ENCODE results near the gene CORO1C. TPM values are rescaled to one million over a fixed set of nuclear protein-coding genes. Genes with fewer than 3 reads are reported as not detected.
A peak's percentile ranks its signal among the peaks of the same experiment; 100 is the strongest.

Gene CORO1C
- total and polyA plus RNA-seq, 9 of the 15 experiments (the other 6 are each of a cell fraction or from before 2014, with no cell fraction given): 55.2 to 280 (median 150) TPM

- TF ChIP-seq PRMT5 (CRISPR knock-in tag; IDR thresholded peaks at IDR 0.05): no peak
- peak; percentile 74; the same call in 1 of the 2 replicates for TF ChIP-seq GATAD2A (IDR thresholded peaks at IDR 0.05)
- no peak for TF ChIP-seq IFI16 (CRISPR knock-in tag; IDR thresholded peaks at IDR 0.05)
- TF ChIP-seq KLF16 (IDR thresholded peaks at IDR 0.05): no peak
- TF ChIP-seq BRD9 (IDR thresholded peaks at IDR 0.05; ENCODE audit: low read depth, partially characterized antibody): peak; percentile 99
- peak; percentile 18 for TF ChIP-seq PHF20 (IDR thresholded peaks at IDR 0.05; ENCODE audit: partially characterized antibody)
- TF ChIP-seq RERE (CRISPR knock-in tag; IDR thresholded peaks at IDR 0.05; ENCODE audit: borderline replicate concordance): no peak
- TF ChIP-seq FOXP4 (CRISPR knock-in tag; IDR thresholded peaks at IDR 0.05; ENCODE audit: borderline replicate concordance): 0 out of 2 replicates have a peak, but pooled peaks have one; percentile 19
- no peak for TF ChIP-seq ZNF253 (CRISPR knock-in tag; conservative IDR thresholded peaks at IDR 0.05)
- TF ChIP-seq RBM14 (IDR thresholded peaks at IDR 0.05; ENCODE audit: borderline replicate concordance, insufficient read depth, low read depth, low read length): no peak
- TF ChIP-seq L3MBTL2 (IDR thresholded peaks at IDR 0.05): no peak
- 0 out of 2 replicates have a peak, but pooled peaks have one; percentile 9 for TF ChIP-seq EGR1 (conservative IDR thresholded peaks at IDR 0.05)
- TF ChIP-seq NR2C2 (CRISPR knock-in tag; IDR thresholded peaks at IDR 0.05): 0 out of 2 replicates have a peak, but pooled peaks have one; percentile 11
- no peak; the same call in 1 of the 2 replicates for TF ChIP-seq NR2C2 (tag; IDR thresholded peaks at IDR 0.05)
- TF ChIP-seq, protein P1, sequence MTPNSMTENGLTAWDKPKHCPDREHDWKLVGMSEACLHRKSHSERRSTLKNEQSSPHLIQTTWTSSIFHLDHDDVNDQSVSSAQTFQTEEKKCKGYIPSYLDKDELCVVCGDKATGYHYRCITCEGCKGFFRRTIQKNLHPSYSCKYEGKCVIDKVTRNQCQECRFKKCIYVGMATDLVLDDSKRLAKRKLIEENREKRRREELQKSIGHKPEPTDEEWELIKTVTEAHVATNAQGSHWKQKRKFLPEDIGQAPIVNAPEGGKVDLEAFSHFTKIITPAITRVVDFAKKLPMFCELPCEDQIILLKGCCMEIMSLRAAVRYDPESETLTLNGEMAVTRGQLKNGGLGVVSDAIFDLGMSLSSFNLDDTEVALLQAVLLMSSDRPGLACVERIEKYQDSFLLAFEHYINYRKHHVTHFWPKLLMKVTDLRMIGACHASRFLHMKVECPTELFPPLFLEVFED (CRISPR knock-in tag; conservative IDR thresholded peaks at IDR 0.05): 0 out of 2 replicates have a peak, but pooled peaks have one; percentile 6
- TF ChIP-seq U2AF1 (optimal IDR thresholded peaks at IDR 0.05; ENCODE audit: low read depth, low read length): no peak
- no peak for TF ChIP-seq TEAD1 (CRISPR knock-in tag; IDR thresholded peaks at IDR 0.05)
- peak; percentile 57; the same call in 1 of the 2 replicates for TF ChIP-seq MIER1 (IDR thresholded peaks at IDR 0.05; ENCODE audit: low read depth)
- TF ChIP-seq HLTF (IDR thresholded peaks at IDR 0.05): peak; percentile 88
- TF ChIP-seq ETV5 (CRISPR knock-in tag; IDR thresholded peaks at IDR 0.05; ENCODE audit: low read depth): no peak
- no peak for TF ChIP-seq POLR2H (tag; IDR thresholded peaks at IDR 0.05; ENCODE audit: low read depth)
These were observed 125.5 kb downstream of the CORO1C start (continued) for GRCh38 chr12:108605690-108606406.
